IMR-90 (cell line): ENCODE measurements around the gene KRTAP4-16. TPM values are rescaled to one million over a fixed set of nuclear protein-coding genes. Genes with fewer than 3 reads are reported as not detected.
A peak's percentile ranks its signal among the peaks of the same experiment; 100 is the strongest.
"Not testable (repeated sequence)": the region's sequence is repeated elsewhere in the genome, so short reads cannot be mapped to it uniquely, and the experiment has no call there.

ENCODE experiments used
- ATAC-seq: fragments of 200-7000 bp; cut with Tn5 transposase; 2 replicates; pipeline ENCODE4 v1.9.1; 2020; ENCODE audit warnings: low read depth, mild to moderate bottlenecking, moderate library complexity
- BruUV-seq: library from RNA; stranded (reverse); fragments of 400-500 nt; replicated peaks from 2 replicates; lab custom pipeline; 2021; lab: Mats Ljungman, UMichigan
- CTCF ChIA-PET: fragments of 300-600 bp; formaldehyde crosslinking; extraction: SDS; loops from one replicate; lab custom pipeline; 2021; ENCODE audit warnings: antibody characterized with exemption; lab: Yijun Ruan, JAX
- POLR2A ChIA-PET: fragments of 300-600 bp; sonication (Branson Sonifier 250); formaldehyde crosslinking; loops from one replicate; lab custom pipeline; 2022; ENCODE audit warnings: antibody characterized with exemption; ENCODE audit not compliant: unreplicated experiment; lab: Charles Lee
- DNase-seq: peaks from one replicate; pipeline ENCODE4 v3.0.0; 2013
- H2AFZ ChIP-seq: replicated peaks from 2 replicates; pipeline ENCODE3; 2013; ENCODE audit warnings: low read length, mild to moderate bottlenecking; ENCODE audit not compliant: poor library complexity
- H2AK5ac ChIP-seq: 2 replicates; pipeline ENCODE4 v1.6.1; 2013; ENCODE audit warnings: low read depth, low read length, inconsistent platforms
- H2AK9ac ChIP-seq: replicated peaks from 2 replicates; pipeline ENCODE3; 2013; ENCODE audit warnings: mild to moderate bottlenecking, low read depth, low read length, moderate library complexity; ENCODE audit not compliant: poor library complexity
- H2BK120ac ChIP-seq: 2 replicates; pipeline ENCODE4 v1.6.1; 2013; ENCODE audit warnings: low read depth, low read length, inconsistent platforms
- H2BK15ac ChIP-seq: 3 replicates; pipeline ENCODE4 v1.6.1; 2013; ENCODE audit warnings: low read depth, low read length, inconsistent platforms
- H2BK20ac ChIP-seq: 2 replicates; pipeline ENCODE4 v1.6.1; 2013; ENCODE audit warnings: low read depth, mild to moderate bottlenecking, inconsistent platforms, low read length, moderate library complexity
- H2BK5ac ChIP-seq: 2 replicates; pipeline ENCODE4 v1.6.1; 2013; ENCODE audit warnings: mild to moderate bottlenecking, low read depth, low read length, inconsistent platforms; ENCODE audit not compliant: poor library complexity, severe bottlenecking
- H3K14ac ChIP-seq: replicated peaks from 2 replicates; pipeline ENCODE4 v1.6.1; 2013; ENCODE audit warnings: low read depth, low read length, inconsistent platforms
- H3K18ac ChIP-seq: 2 replicates; pipeline ENCODE4 v1.6.1; 2013; ENCODE audit warnings: low read depth, low read length, control low read depth
- H3K23ac ChIP-seq: 2 replicates; pipeline ENCODE4 v1.6.1; 2013; ENCODE audit warnings: low read depth, low read length, inconsistent platforms
- H3K27ac ChIP-seq: 2 replicates; pipeline ENCODE4 v1.5.1; 2013; ENCODE audit warnings: mild to moderate bottlenecking, control low read depth, low read length; ENCODE audit not compliant: insufficient read depth
- H3K27me3 ChIP-seq: 2 replicates; pipeline ENCODE4 v1.6.1; 2013; ENCODE audit warnings: low read length; ENCODE audit not compliant: control insufficient read depth, insufficient read depth
- H3K36me3 ChIP-seq: 2 replicates; pipeline ENCODE4 v1.6.1; 2013; ENCODE audit warnings: low read length, mixed read lengths; ENCODE audit not compliant: control insufficient read depth, insufficient read depth
- H3K4ac ChIP-seq: 2 replicates; pipeline ENCODE4 v1.6.1; 2013; ENCODE audit warnings: low read depth, low read length, inconsistent platforms
- H3K4me1 ChIP-seq: 2 replicates; pipeline ENCODE4 v1.6.1; 2013; ENCODE audit warnings: low read length, mixed read lengths; ENCODE audit not compliant: control insufficient read depth, insufficient read depth
- H3K4me2 ChIP-seq: 2 replicates; pipeline ENCODE4 v1.6.1; 2013; ENCODE audit warnings: low read depth, mild to moderate bottlenecking, control low read depth, low read length, moderate library complexity
- H3K4me3 ChIP-seq: 2 replicates; pipeline ENCODE4 v1.5.1; 2013; ENCODE audit warnings: low read depth, mild to moderate bottlenecking, control low read depth, low read length, moderate library complexity; ENCODE audit not compliant: insufficient read depth
- H3K56ac ChIP-seq: 2 replicates; pipeline ENCODE4 v1.6.1; 2013; ENCODE audit warnings: low read length, inconsistent platforms; ENCODE audit not compliant: insufficient read depth; ENCODE audit errors: extremely low read depth
- H3K79me1 ChIP-seq, 2 experiments: 2 replicates each; pipeline ENCODE4 v1.6.1; 2013; ENCODE audit warnings: low read length in 2 of 2, inconsistent platforms in 1 of 2, low read depth in 1 of 2
- H3K9ac ChIP-seq: 2 replicates; pipeline ENCODE4 v1.6.1; 2013; ENCODE audit warnings: low read depth, low read length, control low read depth
- H3K9me1 ChIP-seq: 2 replicates; pipeline ENCODE4 v1.6.1; 2013; ENCODE audit warnings: low read length, inconsistent platforms; ENCODE audit not compliant: insufficient read depth
- H3K9me3 ChIP-seq: 2 replicates; pipeline ENCODE4 v1.6.1; 2013; ENCODE audit warnings: low read length; ENCODE audit not compliant: control insufficient read depth, insufficient read depth
- H4K20me1 ChIP-seq: 2 replicates; pipeline ENCODE4 v1.6.1; 2013; ENCODE audit warnings: low read length, inconsistent platforms; ENCODE audit not compliant: insufficient read depth
- H4K5ac ChIP-seq: 2 replicates; pipeline ENCODE4 v1.6.1; 2013; ENCODE audit warnings: mild to moderate bottlenecking, low read depth, low read length, control low read depth
- H4K8ac ChIP-seq, 2 experiments: 2 replicates each; pipeline ENCODE4 v1.6.1; 2013; ENCODE audit warnings: low read depth in 2 of 2, low read length in 2 of 2, control low read depth in 1 of 2, inconsistent platforms in 1 of 2
- H4K91ac ChIP-seq: 2 replicates; pipeline ENCODE4 v1.6.1; 2013; ENCODE audit warnings: low read depth, low read length, inconsistent platforms; ENCODE audit not compliant: insufficient read depth
- BHLHE40 ChIP-seq: fragments of 150-350 bp; IDR thresholded peaks from 2 replicates; pipeline ENCODE4 v1.6.1; 2016; ENCODE audit warnings: mild to moderate bottlenecking, low read depth, low read length
- MAFK ChIP-seq: IDR thresholded peaks from 2 replicates; pipeline ENCODE4 v1.6.1; 2012; ENCODE audit warnings: low read depth, low read length, improper control_type of control experiment
- WGBS, 2 experiments: methylation state at CpG; one replicate each; pipeline versions ENCODE4 v1.1.5 to v1.1.7; 2013; ENCODE audit warnings: missing lambda C conversion rate in 2 of 2; ENCODE audit not compliant: insufficient read length in 1 of 2; ENCODE audit errors: extremely low coverage in 2 of 2; 5-methylcytosine and 5-hydroxymethylcytosine counted together
- dilution Hi-C: fragments of 300-500 bp; cut with HindIII; formaldehyde crosslinking; loops from one replicate; pipeline ENCODE4 v1.14.3; 2018; ENCODE audit warnings: low sequenced_read_pairs; ENCODE audit not compliant: unreplicated experiment
- in situ Hi-C: fragments of 300-500 bp; cut with MboI; formaldehyde crosslinking; loops from 3 replicates; pipeline ENCODE4 v1.14.3; 2019; ENCODE audit warnings: low sequenced_read_pairs, inconsistent platforms, mixed read lengths
- intact Hi-C: fragments of 100-400 bp; cut with micrococcal nuclease; formaldehyde crosslinking; loops from 2 replicates; pipeline ENCODE4 v1.10.0; 2022
- polyA plus RNA-seq, 3 experiments: library from polyadenylated mRNA; depleted of rRNA; stranded (reverse); fragments of >200 nt; gene quantifications; 2 replicates each; pipeline ENCODE4 v1.2.3, GENCODE V29; 2012; ENCODE audit warnings: low replicate concordance in 1 of 3
- total RNA-seq: library from RNA; depleted of rRNA; stranded (reverse); fragments of >200 nt; gene quantifications from 2 replicates; pipeline ENCODE4 v1.2.3, GENCODE V29; 2012

Gene KRTAP4-16
- total and polyA plus RNA-seq, 2 of the 4 experiments (the other 2 are of a cell fraction) = not detected

DNA sequence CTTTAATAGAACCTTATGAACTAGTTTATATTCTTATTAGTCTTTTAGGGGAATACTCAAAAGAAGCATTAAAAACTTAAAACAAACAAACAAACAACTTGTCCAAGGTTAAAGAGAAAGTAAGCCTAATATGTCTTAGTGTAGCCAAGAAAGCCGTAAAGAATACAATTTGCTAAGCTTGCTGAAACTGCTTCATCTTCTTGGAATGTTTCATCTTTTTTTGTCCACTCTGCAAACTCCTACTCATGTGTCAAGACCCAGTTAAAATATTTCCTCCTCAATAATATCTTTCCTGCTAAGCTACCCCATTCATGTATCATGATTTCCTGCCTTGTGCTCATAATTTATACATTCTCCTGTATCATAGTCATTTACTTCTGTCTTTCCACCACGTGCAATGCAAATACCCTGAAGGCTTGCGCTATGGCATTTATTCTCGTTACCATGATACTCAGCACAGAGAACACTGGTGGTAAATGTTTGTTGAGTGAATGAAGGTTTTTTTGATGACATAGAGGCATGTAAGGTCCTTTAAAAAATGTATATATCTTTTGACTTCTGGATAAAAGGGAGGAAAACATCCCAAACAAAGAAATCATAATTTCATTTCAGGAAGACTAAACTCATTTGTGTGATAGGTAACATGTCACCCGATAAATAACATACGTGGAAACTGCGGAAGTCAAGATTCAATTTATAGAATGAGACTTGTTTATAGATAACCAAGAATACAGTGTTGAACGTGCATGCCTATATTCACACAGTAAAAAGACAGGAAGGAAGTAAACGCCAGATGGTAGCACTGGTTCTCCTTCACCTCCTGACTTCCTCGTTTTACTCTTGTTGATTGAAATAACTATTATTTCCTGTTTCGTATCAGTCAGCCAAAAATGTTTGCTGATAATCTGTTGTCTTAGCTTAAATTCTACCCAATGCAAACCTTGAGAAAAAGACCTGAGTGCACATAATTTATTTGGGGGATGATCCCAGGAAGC is 18.0 kb upstream of the KRTAP4-16 start:
- H3K14ac ChIP-seq, intact Hi-C loops, in situ Hi-C loops, BruUV-seq, H3K27ac ChIP-seq, H3K36me3 ChIP-seq, H3K4me3 ChIP-seq, H3K9me3 ChIP-seq, H2AK9ac ChIP-seq, H3K9me1 ChIP-seq, H3K9ac ChIP-seq, H3K4me2 ChIP-seq, H4K91ac ChIP-seq, H2AFZ ChIP-seq, H3K79me1 ChIP-seq, H2AK5ac ChIP-seq, H3K27me3 ChIP-seq, H2BK5ac ChIP-seq, H2BK15ac ChIP-seq, H3K23ac ChIP-seq, H4K5ac ChIP-seq, H3K18ac ChIP-seq, CTCF ChIA-PET, dilution Hi-C loops, H3K4me1 ChIP-seq, H4K20me1 ChIP-seq, H3K56ac ChIP-seq, H2BK20ac ChIP-seq: not testable (repeated sequence)
- POLR2A ChIA-PET = interaction anchor here (0.6 kb wide), 1 partner anchor 599 kb away, joined by 3 read pairs; no protein-coding TSS in a partner anchor
- TF ChIP-seq MAFK (peak; percentile 54; the same call in 1 of the 2 replicates), BHLHE40 (peak; percentile 55; the same call in 1 of the 2 replicates)
- ATAC-seq = peak; percentile 72
- Histone ChIP-seq H4K8ac (0 out of 4 replicates have a peak overlapping the region, but pooled peaks of 1 of the 2 experiments have one; percentile 19), H2BK120ac (peak overlapping the region; percentile 36; the same call in 1 of the 2 replicates), H3K4ac (peak overlapping the region; percentile 27; the same call in 1 of the 2 replicates)
- no CpG with 5 or more reads among the region's 11 CpGs for WGBS, 2 experiments
- DNase-seq = peak; percentile 63
